ENCODE data around the gene FKBP2.

Gene FKBP2

GRCh38 chr11:64240435-64241240 lies at the start of gene FKBP2:
TSS of gene FKBP2 (plus strand) at chr11:64241095. CDS start at chr11:64242388, 1,293 bp downstream.
- peak; percentile 96 to 97 for DNase-seq (ENCODE audit: low read depth in 2 of 2)

DNA sequence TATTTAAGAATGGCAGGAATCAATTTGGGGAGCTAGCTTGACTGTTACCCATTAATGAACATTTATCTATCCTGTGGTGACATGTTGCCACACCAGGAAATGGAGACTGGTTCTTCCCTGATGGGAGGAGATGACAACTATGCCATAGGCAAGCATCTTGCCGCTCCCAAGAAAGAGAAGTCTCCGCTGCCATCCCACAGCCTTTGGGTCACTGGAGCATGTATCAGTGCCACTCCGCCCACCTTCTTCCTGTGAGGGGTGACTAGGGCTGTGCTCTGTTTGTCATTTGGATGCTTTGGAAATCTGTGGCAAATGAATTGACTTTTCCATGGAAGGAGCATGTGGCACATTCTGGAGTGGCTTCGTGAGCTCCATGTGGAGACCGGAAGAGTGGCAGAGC lies 48.5 kb upstream of the FKBP2 start:
- DNase-seq (ENCODE audit: low read depth in 2 of 2), result no peak

GRCh38 chr11:64196626-64197025 lies 44.3 kb upstream of the FKBP2 start:
- DNase-seq (ENCODE audit: low read depth in 2 of 2), result no peak

DNA sequence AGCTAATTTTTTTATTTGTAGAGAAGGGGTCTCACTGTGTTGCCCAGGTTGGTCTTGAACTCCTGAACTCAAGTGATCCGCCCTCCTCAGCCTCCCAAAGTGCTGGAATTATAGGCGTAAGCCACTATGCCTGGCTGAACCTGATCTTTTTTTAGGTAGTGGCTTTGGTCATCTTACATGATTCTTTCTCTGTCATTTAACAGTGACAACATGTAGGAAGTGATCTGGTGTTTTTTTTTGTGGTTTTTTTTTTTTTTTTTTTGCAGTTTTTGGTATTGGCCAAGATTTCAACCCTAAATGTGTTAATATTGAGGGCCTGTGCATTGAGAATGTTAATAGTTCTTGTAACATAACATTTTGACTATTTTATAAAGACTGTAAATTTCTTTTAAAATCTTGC lies 42.4 kb upstream of the FKBP2 start:
- DNase-seq (ENCODE audit: low read depth in 2 of 2), result no peak

DNA sequence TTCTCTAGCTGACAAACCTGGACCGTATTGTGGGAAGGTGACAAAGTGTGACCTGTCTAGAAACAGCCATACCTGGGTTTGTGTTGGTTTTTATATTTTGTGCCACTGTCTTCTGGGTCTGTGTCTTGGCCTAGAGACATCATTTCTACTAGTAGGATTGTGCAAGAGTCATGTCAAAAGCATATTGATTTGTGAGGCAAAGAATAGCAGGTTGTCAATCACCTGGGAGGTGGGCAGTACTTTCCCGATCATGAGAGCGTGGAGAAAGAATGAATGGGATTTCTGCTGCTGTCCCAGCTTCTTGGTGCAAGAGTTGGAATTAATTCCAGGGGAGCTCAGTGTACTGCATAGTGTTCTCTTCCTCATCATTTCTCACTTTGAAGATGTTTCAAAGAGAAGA lies 39.4 kb upstream of the FKBP2 start:
- DNase-seq (ENCODE audit: low read depth in 2 of 2), result no peak

GRCh38 chr11:64202992-64203391 lies 37.9 kb upstream of the FKBP2 start:
- DNase-seq (ENCODE audit: low read depth in 2 of 2), result no peak

DNA sequence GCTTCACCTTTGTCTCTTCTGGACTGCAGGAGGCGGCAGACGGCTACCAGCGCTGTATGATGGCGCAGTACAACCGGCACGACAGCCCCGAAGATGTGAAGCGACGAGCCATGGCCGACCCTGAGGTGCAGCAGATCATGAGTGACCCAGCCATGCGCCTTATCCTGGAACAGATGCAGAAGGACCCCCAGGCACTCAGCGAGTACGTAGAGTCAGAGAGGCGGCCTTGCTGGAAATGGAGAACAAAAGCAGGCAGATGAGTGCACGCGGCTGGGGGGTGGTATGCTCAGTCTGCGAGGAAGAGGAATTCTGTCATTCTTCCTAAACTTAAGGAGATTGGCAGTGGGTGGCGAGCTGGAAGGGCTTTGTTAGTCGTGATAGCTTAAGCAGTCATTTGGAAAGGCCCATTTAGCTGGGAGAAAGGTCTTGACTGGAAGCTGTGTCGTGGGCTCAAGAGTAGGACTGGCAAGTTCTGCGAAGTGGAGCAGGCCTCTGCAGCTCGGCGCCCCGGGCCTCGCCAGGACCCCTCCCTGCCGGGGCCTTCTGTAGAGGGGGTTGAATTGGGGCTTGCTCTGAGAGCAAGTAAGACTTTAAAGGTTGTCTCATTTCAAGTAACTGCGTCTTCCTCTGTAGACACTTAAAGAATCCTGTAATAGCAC lies 37.3 kb upstream of the FKBP2 start:
- no peak for DNase-seq (ENCODE audit: low read depth in 2 of 2)

GRCh38 chr11:64204080-64204440 lies 36.8 kb upstream of the FKBP2 start:
- no peak for DNase-seq (ENCODE audit: low read depth in 2 of 2)

- DNase-seq (ENCODE audit: low read depth in 2 of 2), result peak; percentile 52 to 60
These were observed 36.4 kb upstream of the FKBP2 start for GRCh38 chr11:64204464-64204989.

- DNase-seq (ENCODE audit: low read depth in 2 of 2), result peak; percentile 58 to 84
These were observed 34.2 kb upstream of the FKBP2 start, which contains the start of gene FERMT3 for GRCh38 chr11:64206457-64207255. TSS of gene FERMT3 (plus strand) at chr11:64206721. CDS start at chr11:64207365, 644 bp downstream.

GRCh38 chr11:64207256-64208085 lies 33.4 kb upstream of the FKBP2 start:
- peak; percentile 61 to 70 for DNase-seq (ENCODE audit: low read depth in 2 of 2)

- DNase-seq (ENCODE audit: low read depth in 2 of 2), result no peak
These were observed 32.7 kb upstream of the FKBP2 start for GRCh38 chr11:64208086-64208795.

GRCh38 chr11:64208796-64209562 lies 31.9 kb upstream of the FKBP2 start:
- no peak for DNase-seq (ENCODE audit: low read depth in 2 of 2)

DNA sequence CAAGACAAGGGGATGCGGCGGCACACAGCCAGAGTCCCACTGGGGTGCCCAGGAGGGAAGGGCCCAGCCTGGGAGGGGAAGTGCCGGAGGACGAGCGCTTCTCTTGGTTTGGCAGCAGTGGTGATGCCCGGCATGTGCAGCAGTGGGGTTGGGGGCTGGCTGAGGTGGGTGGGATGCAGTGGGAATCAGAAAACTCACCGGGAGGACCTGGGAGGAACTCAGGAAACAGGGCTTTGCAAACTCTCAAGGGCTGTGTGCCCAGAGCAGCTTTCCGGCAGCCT lies 31.4 kb upstream of the FKBP2 start:
- DNase-seq (ENCODE audit: low read depth in 2 of 2), result no peak

DNA sequence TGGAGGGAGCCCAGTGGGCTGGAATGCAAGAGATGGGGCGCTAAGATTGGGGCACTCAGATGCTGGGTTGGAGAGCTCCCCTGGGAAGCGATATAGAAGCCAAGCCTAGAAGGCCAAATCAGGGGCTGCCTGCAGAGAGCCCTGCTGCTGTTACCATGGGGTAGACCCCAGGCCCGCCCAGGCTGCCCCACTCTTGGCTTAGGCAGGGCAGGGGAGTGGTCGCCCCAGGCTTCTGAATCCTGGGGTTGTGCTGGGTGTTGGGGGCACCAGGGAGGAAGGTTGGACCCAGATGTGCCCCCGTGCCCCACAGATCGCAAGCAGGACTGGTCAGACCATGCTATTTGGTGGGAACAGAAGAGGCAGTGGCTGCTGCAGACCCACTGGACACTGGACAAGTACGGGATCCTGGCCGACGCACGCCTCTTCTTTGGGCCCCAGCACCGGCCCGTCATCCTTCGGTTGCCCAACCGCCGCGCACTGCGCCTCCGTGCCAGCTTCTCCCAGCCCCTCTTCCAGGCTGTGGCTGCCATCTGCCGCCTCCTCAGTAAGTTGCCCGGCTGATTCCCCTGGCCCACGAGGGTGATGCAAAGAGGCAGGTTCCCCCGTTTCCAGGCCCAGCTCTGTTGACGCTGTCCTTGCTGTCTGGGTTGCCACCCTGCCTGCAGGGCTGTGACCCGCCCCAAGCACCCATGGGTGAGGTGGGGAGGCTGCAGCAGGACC lies 30.4 kb upstream of the FKBP2 start:
- no peak for DNase-seq (ENCODE audit: low read depth in 2 of 2)

GRCh38 chr11:64211181-64211872 lies 29.6 kb upstream of the FKBP2 start:
- DNase-seq (ENCODE audit: low read depth in 2 of 2), result no peak

DNA sequence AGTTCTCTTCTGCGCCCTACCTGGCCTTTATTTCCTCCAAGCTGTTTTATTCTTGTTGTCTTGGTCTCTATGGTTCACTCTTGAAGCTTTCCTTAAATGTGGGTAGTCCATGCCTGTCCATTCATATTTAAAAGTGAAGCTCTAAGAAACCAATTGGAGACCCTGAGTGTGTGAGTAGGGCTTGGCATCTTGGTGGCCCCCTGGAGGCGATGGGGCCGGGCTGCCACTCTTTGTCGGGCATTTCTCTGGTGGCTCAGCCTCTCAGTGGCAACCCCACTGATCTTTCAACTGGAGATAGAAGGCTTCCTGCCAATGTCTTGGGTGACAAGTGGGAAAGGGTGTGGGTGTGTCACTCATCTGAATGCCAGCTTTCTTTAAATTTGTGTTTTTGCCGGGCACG lies 24.0 kb upstream of the FKBP2 start:
- no peak for DNase-seq (ENCODE audit: low read depth in 2 of 2)

DNA sequence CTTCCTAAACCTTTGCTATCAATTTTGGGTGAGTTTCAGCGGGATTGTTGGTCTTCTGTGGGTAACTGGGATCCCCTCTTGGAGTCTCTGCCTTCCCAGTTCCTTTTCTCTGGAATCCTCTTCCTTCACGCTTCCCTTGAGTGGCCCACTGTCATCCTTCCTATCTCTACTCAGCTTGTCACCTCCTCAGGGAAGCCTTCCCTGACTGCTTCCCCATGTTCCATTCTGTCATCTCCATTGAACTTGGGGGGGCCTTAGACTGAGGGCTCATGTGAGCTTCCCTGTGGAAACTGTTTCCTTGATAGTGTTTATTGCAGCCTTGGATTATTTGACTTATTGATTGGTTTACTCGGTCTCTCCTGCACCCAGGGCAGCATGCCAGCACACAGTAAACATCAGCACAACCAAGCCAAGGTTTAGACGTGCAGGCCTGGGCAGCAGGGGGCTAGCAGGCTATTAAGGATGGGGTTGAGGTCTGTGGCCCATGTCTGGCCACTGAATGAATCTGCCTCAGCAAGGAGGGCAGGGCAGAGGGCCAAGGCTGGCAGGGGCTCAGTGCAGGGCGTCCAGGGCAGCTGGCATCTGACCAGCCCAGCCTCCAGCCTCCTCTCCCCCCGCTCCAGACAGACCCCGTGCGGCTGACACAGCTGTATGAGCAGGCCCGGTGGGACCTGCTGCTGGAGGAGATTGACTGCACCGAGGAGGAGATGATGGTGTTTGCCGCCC lies 22.1 kb upstream of the FKBP2 start:
- DNase-seq (ENCODE audit: low read depth in 2 of 2), result no peak

Measured in stimulated activated CD4-positive, alpha-beta T cell treated with anti-CD3 and anti-CD28 coated beads, Interleukin-12 subunit alpha, Interleukin-12 subunit beta, amount 100 ng/mL, for 24 hours (primary cell).